Colonic mucosa (tissue), 4 donors: Measurements from ENCODE around the gene NCOA7. TPM values are rescaled to one million over a fixed set of nuclear protein-coding genes. Genes with fewer than 3 reads are reported as not detected.
"Not testable (repeated sequence)": the region's sequence is repeated elsewhere in the genome, so short reads cannot be mapped to it uniquely, and the experiment has no call there.

Experiments used
- DNase-seq: peaks from one replicate; pipeline ENCODE4 v3.0.0-alpha.2; 2020
- H3K27ac ChIP-seq: fragments of 200-600 bp; one replicate; pipeline ENCODE4 v1.8.0; 2021
- H3K27me3 ChIP-seq: fragments of 200-600 bp; one replicate; pipeline ENCODE4 v1.8.0; 2021
- H3K36me3 ChIP-seq: fragments of 200-600 bp; one replicate; pipeline ENCODE4 v1.8.0; 2021
- H3K4me1 ChIP-seq: fragments of 200-600 bp; one replicate; pipeline ENCODE4 v1.8.0; 2021; ENCODE audit warnings: mild to moderate bottlenecking
- H3K4me3 ChIP-seq: fragments of 200-600 bp; one replicate; pipeline ENCODE4 v1.8.0; 2021
- H3K9ac ChIP-seq, 2 donors: one replicate each; pipeline ENCODE4 v1.7.0; 2013; ENCODE audit warnings: control low read depth in 2 of 2, low read depth in 2 of 2, low read length in 2 of 2
- H3K9me3 ChIP-seq: fragments of 200-600 bp; one replicate; pipeline ENCODE4 v1.8.0; 2021
- CTCF ChIP-seq: fragments of 200-600 bp; IDR thresholded peaks from one replicate; pipeline ENCODE4 v1.8.0; 2022; ENCODE audit warnings: antibody characterized with exemption, mild to moderate bottlenecking
- intact Hi-C: fragments of 100-400 bp; cut with DNase I; formaldehyde crosslinking; loops from one replicate; pipeline ENCODE4 v1.14.1; 2022
- total RNA-seq, 2 donors: library from RNA; stranded (reverse); fragmentation: NEBNext Ultra II Directional in 1 of 2; extraction: Animal tissue kit (Norgen Biotek cat#: 25700) in 1 of 2; gene quantifications; one replicate each; pipeline ENCODE4 v1.2.1, GENCODE V29; 2021
- donor health status: healthy.
- donor health status: DM: no; HTN: no; CAD: no.
- donor health status: DM: no; HTN: no; CAD: no.

The NCOA7 gene
- total RNA-seq, 2 donors from 2014 or later: 24.9 to 59.3 TPM

- TF ChIP-seq CTCF: no peak
- H3K36me3 ChIP-seq: no peaks in the 10 kb centered on the region
- H3K4me3 ChIP-seq: no peak overlapping the region
- DNase-seq: no peak
- no peaks in the 10 kb centered on the region for H3K27me3 ChIP-seq
- intact Hi-C loops: no loop called here
- H3K9ac ChIP-seq: no peak overlapping the region
- no peaks in the 10 kb centered on the region for H3K9me3 ChIP-seq
- H3K4me1 ChIP-seq: peaks cover 4% of the 10 kb centered on the region
- no peak overlapping the region for H3K27ac ChIP-seq
Observed at GRCh38 chr6:125927761-125928160, 137.0 kb downstream of the NCOA7 start.

- Histone ChIP-seq H3K27me3 (no peaks in the 10 kb centered on the region), H3K9ac (no peak overlapping the region), H3K4me3 (no peak overlapping the region), H3K9me3 (no peaks in the 10 kb centered on the region), H3K4me1 (no peaks in the 10 kb centered on the region), H3K27ac (no peak overlapping the region), H3K36me3 (no peaks in the 10 kb centered on the region)
- no peak for DNase-seq
- intact Hi-C loops: no loop called here
- TF ChIP-seq CTCF: no peak
Observed at GRCh38 chr6:125930765-125931418, 140.1 kb downstream of the NCOA7 start.

GRCh38 chr6:125931733-125932450, 141.1 kb downstream of the NCOA7 start:
- Histone ChIP-seq H3K27me3 (no peaks in the 10 kb centered on the region), H3K4me1 (no peaks in the 10 kb centered on the region), H3K9ac (no peak overlapping the region), H3K36me3 (no peaks in the 10 kb centered on the region), H3K9me3 (no peaks in the 10 kb centered on the region), H3K27ac (no peak overlapping the region), H3K4me3 (no peak overlapping the region)
- TF ChIP-seq CTCF: no peak
- intact Hi-C loops: no loop called here
- DNase-seq: no peak

GRCh38 chr6:125932451-125932795, 141.7 kb downstream of the NCOA7 start:
- Histone ChIP-seq H3K27me3 (no peaks in the 10 kb centered on the region), H3K4me3 (no peak overlapping the region), H3K4me1 (no peaks in the 10 kb centered on the region), H3K9me3 (no peaks in the 10 kb centered on the region), H3K36me3 (no peaks in the 10 kb centered on the region), H3K27ac (no peak overlapping the region), H3K9ac (no peak overlapping the region)
- intact Hi-C loops: no loop called here
- DNase-seq: no peak
- TF ChIP-seq CTCF: no peak

- H3K27ac ChIP-seq, H3K36me3 ChIP-seq, H3K9me3 ChIP-seq, H3K4me3 ChIP-seq, DNase-seq, H3K4me1 ChIP-seq, H3K27me3 ChIP-seq, intact Hi-C loops, H3K9ac ChIP-seq: not testable (repeated sequence)
Observed at GRCh38 chr6:125935520-125935919, 144.8 kb downstream of the NCOA7 start.

- peaks cover 8% of the 10 kb centered on the region for H3K4me1 ChIP-seq
- H3K27me3 ChIP-seq: no peaks in the 10 kb centered on the region
- DNase-seq: no peak
- H3K27ac ChIP-seq: no peak overlapping the region
- intact Hi-C loops: no loop called here
- H3K9ac ChIP-seq: no peak overlapping the region
- no peaks in the 10 kb centered on the region for H3K36me3 ChIP-seq
- H3K9me3 ChIP-seq: no peaks in the 10 kb centered on the region
- H3K4me3 ChIP-seq: no peak overlapping the region
- TF ChIP-seq CTCF: no peak
Observed at GRCh38 chr6:125939026-125939425, 148.3 kb downstream of the NCOA7 start.
